Nephron (organoid): ENCODE results near the gene CSF1R.

Experiments used
- H3K27ac Mint-ChIP-seq, 3 experiments: 2 replicates each; pipeline ENCODE4 v1.8.0; 2020; ENCODE audit warnings: mixed read lengths in 3 of 3, mild to moderate bottlenecking in 2 of 3, moderate library complexity in 1 of 3
- H3K27me3 Mint-ChIP-seq: 2 replicates; pipeline ENCODE4 v1.8.0; 2021; ENCODE audit warnings: low read depth, mild to moderate bottlenecking, moderate library complexity, mixed read lengths
- H3K36me3 Mint-ChIP-seq: 2 replicates; pipeline ENCODE4 v1.8.0; 2020; ENCODE audit warnings: low read depth, mixed read lengths
- H3K4me1 Mint-ChIP-seq: 2 replicates; pipeline ENCODE4 v1.8.0; 2020; ENCODE audit warnings: mixed read lengths
- H3K4me3 Mint-ChIP-seq, 3 experiments: 2 replicates each; pipeline ENCODE4 v1.8.0; 2020; ENCODE audit warnings: mild to moderate bottlenecking in 3 of 3, mixed read lengths in 3 of 3, moderate library complexity in 2 of 3
- H3K9me3 Mint-ChIP-seq: 2 replicates; pipeline ENCODE4 v1.8.0; 2020; ENCODE audit warnings: mixed read lengths
- CTCF ChIP-seq, 3 experiments: fragments of 200-600 bp; sonication (generic); IDR thresholded peaks; one replicate each; pipeline ENCODE4 v1.5.0; 2021; ENCODE audit warnings: antibody characterized with exemption in 3 of 3; ENCODE audit not compliant: unreplicated experiment in 3 of 3

CSF1R gene

GRCh38 chr5:150073677-150074076, 12.7 kb downstream of the CSF1R start:
- TF ChIP-seq CTCF (IDR thresholded peaks at IDR 0.05; ENCODE audit: unreplicated experiment in 3 of 3) = no peak
- Mint-ChIP-seq H3K27me3 (peaks cover 5% of the 10 kb centered on the region), H3K27ac (no peak overlapping the region), H3K4me3 (no peak overlapping the region), H3K36me3 (no peaks in the 10 kb centered on the region), H3K4me1 (peaks cover 3% of the 10 kb centered on the region), H3K9me3 (no peaks in the 10 kb centered on the region)

- Mint-ChIP-seq H3K27ac (no peak overlapping the region), H3K27me3 (no peaks in the 10 kb centered on the region), H3K4me3 (no peak overlapping the region), H3K4me1 (peaks cover 5% of the 10 kb centered on the region), H3K9me3 (no peaks in the 10 kb centered on the region), H3K36me3 (no peaks in the 10 kb centered on the region)
- no peak for TF ChIP-seq CTCF (IDR thresholded peaks at IDR 0.05; ENCODE audit: unreplicated experiment in 3 of 3)
Observed at GRCh38 chr5:150073086-150073625, 13.2 kb downstream of the CSF1R start.

- no peak for TF ChIP-seq CTCF (IDR thresholded peaks at IDR 0.05; ENCODE audit: unreplicated experiment in 3 of 3)
- Mint-ChIP-seq H3K27me3 (peaks cover 3% of the 10 kb centered on the region), H3K27ac (no peak overlapping the region), H3K9me3 (no peaks in the 10 kb centered on the region), H3K4me1 (peaks cover 5% of the 10 kb centered on the region), H3K36me3 (no peaks in the 10 kb centered on the region), H3K4me3 (no peak overlapping the region)
Observed at GRCh38 chr5:150070821-150071220, 15.5 kb downstream of the CSF1R start.

- Mint-ChIP-seq H3K4me1 (peaks cover 5% of the 10 kb centered on the region), H3K27ac (no peak overlapping the region), H3K27me3 (peaks cover 3% of the 10 kb centered on the region), H3K4me3 (no peak overlapping the region), H3K9me3 (no peaks in the 10 kb centered on the region), H3K36me3 (no peaks in the 10 kb centered on the region)
- no peak for TF ChIP-seq CTCF (IDR thresholded peaks at IDR 0.05; ENCODE audit: unreplicated experiment in 3 of 3)
Observed at GRCh38 chr5:150069672-150070627, 16.4 kb downstream of the CSF1R start.

- no peaks in the 10 kb centered on the region for H3K36me3 Mint-ChIP-seq
- H3K4me1 Mint-ChIP-seq = peaks cover 8% of the 10 kb centered on the region
- H3K27ac Mint-ChIP-seq = no peak overlapping the region
- peaks cover 3% of the 10 kb centered on the region for H3K27me3 Mint-ChIP-seq
- TF ChIP-seq CTCF (IDR thresholded peaks at IDR 0.05; ENCODE audit: unreplicated experiment in 3 of 3) = no peak
- H3K9me3 Mint-ChIP-seq = no peaks in the 10 kb centered on the region
- no peak overlapping the region for H3K4me3 Mint-ChIP-seq
Observed at GRCh38 chr5:150068961-150069645, 17.3 kb downstream of the CSF1R start.
